22Rv1 (cell line): ENCODE measurements around the gene LDLRAD4.

Experiments used
- H3K27ac ChIP-seq: fragments of 450-650 bp; 2 replicates; pipeline ENCODE4 v1.5.1; 2017
- ZFX ChIP-seq: fragments of 450-650 bp; IDR thresholded peaks from 2 replicates; pipeline ENCODE4 v1.6.1; 2017; ENCODE audit warnings: antibody characterized with exemption, borderline replicate concordance
- TF ChIP-seq, protein P1 (sequence below): fragments of 450-650 bp; IDR thresholded peaks from 2 replicates; pipeline ENCODE4 v1.5.1; 2017; ENCODE audit warnings: mild to moderate bottlenecking

Gene LDLRAD4

GRCh38 chr18:13549880-13550232, 331.3 kb downstream of the LDLRAD4 start:
- H3K27ac ChIP-seq = no peak overlapping the region
- TF ChIP-seq, protein P1, sequence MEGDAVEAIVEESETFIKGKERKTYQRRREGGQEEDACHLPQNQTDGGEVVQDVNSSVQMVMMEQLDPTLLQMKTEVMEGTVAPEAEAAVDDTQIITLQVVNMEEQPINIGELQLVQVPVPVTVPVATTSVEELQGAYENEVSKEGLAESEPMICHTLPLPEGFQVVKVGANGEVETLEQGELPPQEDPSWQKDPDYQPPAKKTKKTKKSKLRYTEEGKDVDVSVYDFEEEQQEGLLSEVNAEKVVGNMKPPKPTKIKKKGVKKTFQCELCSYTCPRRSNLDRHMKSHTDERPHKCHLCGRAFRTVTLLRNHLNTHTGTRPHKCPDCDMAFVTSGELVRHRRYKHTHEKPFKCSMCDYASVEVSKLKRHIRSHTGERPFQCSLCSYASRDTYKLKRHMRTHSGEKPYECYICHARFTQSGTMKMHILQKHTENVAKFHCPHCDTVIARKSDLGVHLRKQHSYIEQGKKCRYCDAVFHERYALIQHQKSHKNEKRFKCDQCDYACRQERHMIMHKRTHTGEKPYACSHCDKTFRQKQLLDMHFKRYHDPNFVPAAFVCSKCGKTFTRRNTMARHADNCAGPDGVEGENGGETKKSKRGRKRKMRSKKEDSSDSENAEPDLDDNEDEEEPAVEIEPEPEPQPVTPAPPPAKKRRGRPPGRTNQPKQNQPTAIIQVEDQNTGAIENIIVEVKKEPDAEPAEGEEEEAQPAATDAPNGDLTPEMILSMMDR = no peak

DNA sequence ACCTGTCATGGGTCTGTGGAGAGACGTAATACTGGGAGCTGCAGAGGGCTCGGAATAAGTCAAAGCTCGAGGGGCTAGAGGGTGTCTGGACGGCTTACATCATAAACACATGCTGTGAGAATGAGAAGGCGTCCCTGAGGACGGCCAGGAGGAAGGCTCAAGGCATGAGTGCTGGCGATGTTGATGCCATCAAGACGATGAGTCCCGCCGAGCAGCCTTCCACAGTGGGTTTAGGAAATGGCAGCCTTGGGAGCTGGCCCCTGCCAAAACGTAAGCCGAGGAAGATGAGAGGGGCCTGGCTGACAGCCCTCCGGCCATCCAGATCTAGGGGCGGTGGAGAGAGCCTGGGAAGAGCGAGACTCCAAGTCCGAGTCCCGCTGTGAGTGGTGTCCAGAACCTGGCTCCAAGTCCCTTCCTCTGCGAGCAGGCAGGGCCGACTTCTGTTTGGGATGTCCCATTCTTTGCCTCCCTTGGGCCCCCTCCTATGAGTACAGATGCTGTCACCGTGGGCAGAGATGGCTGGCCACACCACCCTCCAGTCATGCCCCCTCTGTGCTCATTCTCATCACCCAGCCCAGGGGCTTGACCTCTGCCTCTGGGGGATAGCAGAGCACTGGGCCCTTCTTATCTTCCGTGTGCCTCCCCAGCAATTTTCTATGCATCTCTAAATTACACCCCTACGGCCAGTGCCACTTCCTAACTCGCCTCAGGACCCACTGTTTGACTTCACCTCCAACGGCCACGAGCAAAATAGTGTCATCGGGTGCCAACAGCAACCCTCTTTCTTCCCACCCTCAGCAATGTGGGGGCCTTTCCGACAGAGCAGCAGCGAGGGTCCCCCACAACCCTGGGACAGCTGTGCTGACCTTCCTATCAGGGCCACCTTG, 332.1 kb downstream of the LDLRAD4 start:
- H3K27ac ChIP-seq = no peak overlapping the region
- no peak for TF ChIP-seq ZFX
- TF ChIP-seq, protein P1 = no peak

DNA sequence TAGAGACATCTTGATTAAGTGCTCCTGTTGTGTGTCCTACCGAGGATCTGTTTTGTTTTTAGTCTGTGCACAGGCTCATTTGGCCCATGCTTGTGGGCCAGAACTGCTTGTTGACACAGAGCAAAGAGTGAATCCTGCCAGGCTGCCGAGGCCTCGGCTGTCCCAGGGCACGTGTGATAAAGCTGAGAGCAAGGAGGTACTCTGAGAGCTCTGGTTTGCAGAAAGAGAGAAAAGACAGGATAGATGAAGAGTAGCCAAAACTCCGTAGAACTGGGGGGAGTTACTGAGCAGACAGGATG, 332.7 kb downstream of the LDLRAD4 start:
- H3K27ac ChIP-seq = no peak overlapping the region
- TF ChIP-seq ZFX = no peak
- TF ChIP-seq, protein P1 = no peak

DNA sequence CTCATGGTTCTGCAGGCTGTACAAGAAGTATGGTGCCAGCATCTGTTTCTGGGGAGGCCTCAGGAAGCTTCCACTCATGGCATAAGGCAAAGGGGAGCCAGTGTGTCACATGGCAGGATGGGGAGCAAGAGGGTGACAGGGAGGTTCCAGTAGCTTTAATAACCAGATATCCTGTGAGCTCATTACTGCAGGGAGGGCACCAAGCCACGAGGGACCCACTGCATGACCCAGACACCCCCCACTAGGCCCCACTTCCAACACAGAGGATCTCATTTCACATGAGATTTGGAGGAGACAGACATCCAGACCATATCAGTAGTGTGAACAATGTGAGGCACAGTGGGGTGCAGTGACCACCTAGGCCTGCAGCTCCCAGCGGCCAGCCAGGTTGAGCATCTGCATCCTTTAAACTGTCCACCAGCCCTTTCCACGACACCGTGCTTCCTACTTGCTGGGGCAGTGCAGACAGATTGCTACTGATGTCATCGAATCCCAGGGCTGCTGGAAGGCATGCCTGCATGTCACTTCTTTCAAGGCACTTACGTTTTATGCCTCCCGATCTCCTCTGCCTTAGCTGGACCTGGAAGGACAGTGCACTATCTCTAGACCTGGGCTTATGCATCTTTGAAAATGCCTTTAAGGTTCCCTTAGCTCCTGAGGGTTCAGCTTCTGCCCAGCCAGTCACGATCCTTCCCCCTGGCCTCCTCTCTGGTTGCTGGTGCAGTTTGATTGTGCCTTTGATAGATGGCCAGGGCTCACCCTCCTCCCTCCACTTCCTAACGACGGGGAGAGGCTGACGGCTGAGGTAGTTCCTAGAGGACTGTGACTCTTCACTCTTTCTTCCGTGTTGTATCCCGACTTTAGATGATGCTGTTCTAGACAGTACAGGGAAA, 333.5 kb downstream of the LDLRAD4 start:
- H3K27ac ChIP-seq = no peak overlapping the region
- TF ChIP-seq ZFX = no peak
- TF ChIP-seq, protein P1 = no peak

DNA sequence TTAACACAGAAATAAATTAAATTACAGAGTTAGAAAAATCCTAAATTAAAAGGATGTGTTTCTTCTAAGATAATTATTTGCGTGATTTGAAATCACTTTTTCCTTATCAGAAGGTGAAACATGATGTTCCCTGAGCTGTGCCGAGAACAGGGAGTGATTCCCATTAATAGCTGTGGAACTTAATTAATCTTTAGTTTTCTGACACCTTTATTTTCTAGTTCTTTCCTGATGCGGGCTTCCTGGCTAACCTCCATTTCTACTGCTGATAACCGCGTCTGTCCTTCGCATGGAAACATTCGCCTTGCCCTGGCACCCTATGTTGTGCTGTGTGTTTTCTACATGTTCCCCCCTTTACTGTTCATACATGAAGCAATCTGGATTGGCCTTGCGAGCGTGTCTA, 334.9 kb downstream of the LDLRAD4 start:
- H3K27ac ChIP-seq = no peak overlapping the region
- TF ChIP-seq, protein P1 = no peak
- no peak for TF ChIP-seq ZFX

DNA sequence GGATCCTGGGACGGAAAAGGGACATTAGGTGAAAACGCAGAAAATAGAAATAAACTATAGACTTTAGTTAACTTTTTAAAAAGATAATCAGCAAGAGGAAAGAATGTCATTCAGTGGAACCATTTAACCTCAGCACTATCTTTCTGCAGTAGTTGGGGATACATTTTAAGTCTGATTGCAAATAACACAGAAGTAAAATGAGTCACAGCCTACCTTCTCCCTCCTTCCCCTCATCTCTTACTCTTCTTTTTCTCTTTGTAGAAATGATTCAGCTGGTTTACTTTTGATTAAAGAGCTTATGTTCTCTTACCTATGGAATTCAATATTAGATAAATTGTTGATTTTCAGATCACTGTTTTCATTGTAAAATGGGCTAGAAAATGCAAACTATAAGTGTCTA, 336.6 kb downstream of the LDLRAD4 start:
- TF ChIP-seq, protein P1 = no peak
- no peak for TF ChIP-seq ZFX
- H3K27ac ChIP-seq = no peak overlapping the region

DNA sequence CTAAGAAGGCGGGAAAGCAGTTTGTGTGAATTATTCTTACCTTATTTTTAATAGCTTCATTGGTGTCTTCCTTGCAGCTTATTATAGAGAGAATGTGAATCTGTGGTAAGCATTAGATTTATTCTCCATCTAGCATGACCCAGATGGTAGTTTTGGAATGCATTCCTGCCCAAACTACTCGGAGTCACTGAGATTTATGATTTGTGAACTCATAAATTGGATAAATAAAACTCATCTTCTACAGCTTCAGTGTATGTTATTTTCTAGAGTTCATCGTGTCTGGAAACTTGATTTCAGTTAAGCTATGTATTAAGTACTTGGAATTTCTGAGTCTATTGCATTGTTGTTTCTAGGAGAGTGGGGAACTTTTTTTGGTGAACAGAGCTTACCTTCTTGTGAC, 337.3 kb downstream of the LDLRAD4 start:
- no peak overlapping the region for H3K27ac ChIP-seq
- no peak for TF ChIP-seq ZFX
- TF ChIP-seq, protein P1 = no peak
